HEK293T (cell line): ENCODE data around the gene TMEM238L.

Source experiments
- BHLHE40 ChIP-seq: fragments of 450-650 bp; IDR thresholded peaks from 2 replicates; pipeline ENCODE4 v1.6.1; 2016; ENCODE audit warnings: mild to moderate bottlenecking, moderate library complexity, borderline replicate concordance
- ELF4 ChIP-seq: fragments of 450-650 bp; IDR thresholded peaks from 2 replicates; pipeline ENCODE4 v1.6.1; 2017; ENCODE audit warnings: antibody characterized with exemption
- FOXK2 ChIP-seq: fragments of 450-650 bp; IDR thresholded peaks from 2 replicates; pipeline ENCODE4 v1.6.1; 2016; ENCODE audit warnings: mild to moderate bottlenecking
- FOXM1 ChIP-seq: fragments of 450-650 bp; IDR thresholded peaks from 2 replicates; pipeline ENCODE4 v1.6.1; 2017; ENCODE audit warnings: mild to moderate bottlenecking, borderline replicate concordance
- HDGF ChIP-seq: fragments of 450-650 bp; IDR thresholded peaks from 2 replicates; pipeline ENCODE4 v1.6.1; 2017; ENCODE audit warnings: antibody characterized with exemption, borderline replicate concordance
- L3MBTL2 ChIP-seq: fragments of 450-650 bp; conservative IDR thresholded peaks from 2 replicates; pipeline ENCODE4 v1.6.1; 2016; ENCODE audit warnings: mild to moderate bottlenecking
- SP1 ChIP-seq: fragments of 450-650 bp; IDR thresholded peaks from 2 replicates; pipeline ENCODE4 v1.6.1; 2017
- TARDBP ChIP-seq: fragments of 450-650 bp; IDR thresholded peaks from 2 replicates; pipeline ENCODE4 v1.6.1; 2016
- TF ChIP-seq, protein P1 (sequence below): fragments of 450-650 bp; IDR thresholded peaks from 2 replicates; pipeline ENCODE4 v1.6.1; 2016

DNA sequence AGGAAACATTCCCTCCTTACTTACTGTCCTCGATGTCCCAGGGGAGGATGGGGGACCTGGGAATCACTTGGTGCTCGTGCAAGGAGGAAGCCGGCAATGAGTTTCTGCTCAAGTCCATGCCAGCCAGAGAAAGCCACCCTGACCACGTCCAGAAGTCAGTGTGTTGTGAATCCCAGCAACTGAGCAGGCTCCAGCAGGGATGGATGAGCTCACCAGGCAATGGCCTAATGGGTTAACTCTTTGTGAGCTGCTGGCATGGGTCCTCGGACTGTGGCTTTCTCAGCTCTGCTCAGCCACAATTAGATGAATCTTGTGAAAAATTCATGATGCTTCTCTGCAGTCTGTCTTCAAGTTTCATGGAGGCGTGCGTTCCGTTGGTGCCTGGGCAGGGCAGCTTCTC, 34.0 kb upstream of the TMEM238L start, which contains the start of gene PIRT:
- TF ChIP-seq FOXK2 (no peak), FOXM1 (no peak), BHLHE40 (no peak), TARDBP (no peak), ELF4 (no peak), L3MBTL2 (no peak), SP1 (no peak), HDGF (no peak)
- TF ChIP-seq, protein P1, sequence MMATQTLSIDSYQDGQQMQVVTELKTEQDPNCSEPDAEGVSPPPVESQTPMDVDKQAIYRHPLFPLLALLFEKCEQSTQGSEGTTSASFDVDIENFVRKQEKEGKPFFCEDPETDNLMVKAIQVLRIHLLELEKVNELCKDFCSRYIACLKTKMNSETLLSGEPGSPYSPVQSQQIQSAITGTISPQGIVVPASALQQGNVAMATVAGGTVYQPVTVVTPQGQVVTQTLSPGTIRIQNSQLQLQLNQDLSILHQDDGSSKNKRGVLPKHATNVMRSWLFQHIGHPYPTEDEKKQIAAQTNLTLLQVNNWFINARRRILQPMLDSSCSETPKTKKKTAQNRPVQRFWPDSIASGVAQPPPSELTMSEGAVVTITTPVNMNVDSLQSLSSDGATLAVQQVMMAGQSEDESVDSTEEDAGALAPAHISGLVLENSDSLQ, result no peak
